PC-9 (cell line): ENCODE measurements around the gene SLC16A8.

ENCODE experiments used
- EZH2 ChIP-seq: fragments of 200-600 bp; sonication (generic); IDR thresholded peaks from 2 replicates; pipeline ENCODE4 v1.8.0; 2017; ENCODE audit warnings: antibody characterized with exemption, low read depth
- TF ChIP-seq, protein P1 (sequence below): fragments of 200-600 bp; sonication (generic); conservative IDR thresholded peaks from 2 replicates; pipeline ENCODE4 v1.6.1; 2017; ENCODE audit warnings: mixed run types, antibody characterized with exemption, mild to moderate bottlenecking, moderate library complexity

DNA sequence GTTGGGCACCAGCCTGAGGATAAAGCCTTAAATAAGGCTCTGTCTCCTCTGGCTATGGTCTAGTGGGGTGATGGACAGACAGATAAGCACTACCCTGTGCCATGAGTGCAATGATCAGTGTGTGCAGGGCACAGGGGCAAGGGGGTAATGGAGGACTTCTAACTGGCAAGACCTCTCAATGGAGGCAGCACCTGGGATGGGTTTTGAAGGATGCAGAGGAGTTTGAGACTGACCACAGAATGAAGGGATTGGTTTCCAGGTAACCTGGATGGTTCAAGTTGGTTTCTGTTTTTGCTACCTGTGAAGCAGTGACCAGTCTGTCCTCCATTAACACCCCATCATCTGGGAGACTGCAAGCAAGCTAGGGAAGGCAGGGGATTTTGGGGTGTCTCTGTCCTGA lies 54.6 kb downstream of the SLC16A8 start:
- TF ChIP-seq, protein P1, sequence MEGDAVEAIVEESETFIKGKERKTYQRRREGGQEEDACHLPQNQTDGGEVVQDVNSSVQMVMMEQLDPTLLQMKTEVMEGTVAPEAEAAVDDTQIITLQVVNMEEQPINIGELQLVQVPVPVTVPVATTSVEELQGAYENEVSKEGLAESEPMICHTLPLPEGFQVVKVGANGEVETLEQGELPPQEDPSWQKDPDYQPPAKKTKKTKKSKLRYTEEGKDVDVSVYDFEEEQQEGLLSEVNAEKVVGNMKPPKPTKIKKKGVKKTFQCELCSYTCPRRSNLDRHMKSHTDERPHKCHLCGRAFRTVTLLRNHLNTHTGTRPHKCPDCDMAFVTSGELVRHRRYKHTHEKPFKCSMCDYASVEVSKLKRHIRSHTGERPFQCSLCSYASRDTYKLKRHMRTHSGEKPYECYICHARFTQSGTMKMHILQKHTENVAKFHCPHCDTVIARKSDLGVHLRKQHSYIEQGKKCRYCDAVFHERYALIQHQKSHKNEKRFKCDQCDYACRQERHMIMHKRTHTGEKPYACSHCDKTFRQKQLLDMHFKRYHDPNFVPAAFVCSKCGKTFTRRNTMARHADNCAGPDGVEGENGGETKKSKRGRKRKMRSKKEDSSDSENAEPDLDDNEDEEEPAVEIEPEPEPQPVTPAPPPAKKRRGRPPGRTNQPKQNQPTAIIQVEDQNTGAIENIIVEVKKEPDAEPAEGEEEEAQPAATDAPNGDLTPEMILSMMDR, result no peak
- TF ChIP-seq EZH2, result no peak
